HepG2 (cell line): ENCODE data around the gene RPLP2. TPM values are rescaled to one million over a fixed set of nuclear protein-coding genes. Genes with fewer than 3 reads are reported as not detected.

ENCODE experiments used
- ATAC-seq: fragments of 200-7000 bp; cut with Tn5 transposase; 3 replicates; pipeline ENCODE4 v1.9.1; 2020; ENCODE audit warnings: mild to moderate bottlenecking, moderate library complexity
- BruUV-seq: library from RNA; stranded (reverse); fragments of 400-500 nt; replicated peaks from 2 replicates; lab custom pipeline; 2021; lab: Mats Ljungman, UMichigan
- CTCF ChIA-PET: fragments of 300-600 bp; formaldehyde crosslinking; extraction: SDS; loops from one replicate; lab custom pipeline; 2021; ENCODE audit warnings: low total read pairs, inconsistent platforms, low intra/inter-chr PET ratio; lab: Yijun Ruan, JAX
- POLR2A ChIA-PET: fragments of 350-600 bp; sonication (Branson Sonifier 250); formaldehyde crosslinking; loops from one replicate; lab custom pipeline; 2020; ENCODE audit warnings: antibody characterized with exemption, inconsistent platforms; lab: Yijun Ruan, JAX
- DNase-seq: peaks from one replicate; pipeline ENCODE4 v3.0.0-alpha.2; 2015; ENCODE audit warnings: low spot score
- FAIRE-seq: peaks from 3 replicates; lab custom pipeline; 2011; peaks lifted over from hg19 to GRCh38; lab: Jason Lieb, UNC
- H2AFZ ChIP-seq: one replicate; pipeline ENCODE4 v1.6.1; 2011; ENCODE audit warnings: low read length, inconsistent platforms
- H3K27ac ChIP-seq: fragments of 300-600 bp; 3 replicates; pipeline ENCODE4 v1.8.0; 2011; ENCODE audit warnings: mixed run types, mild to moderate bottlenecking, mixed read lengths, low read length, inconsistent platforms; ENCODE audit not compliant: insufficient read depth; ENCODE audit errors: extremely low read length
- H3K27me3 ChIP-seq, 2 experiments: fragments of 200-600 bp in 1 of 2; 2 replicates in 1 of 2; 3 replicates in 1 of 2; pipeline versions ENCODE4 v1.6.0 to v1.8.0; 2011; ENCODE audit warnings: low read length in 2 of 2, mild to moderate bottlenecking in 2 of 2, moderate library complexity in 2 of 2, inconsistent platforms in 1 of 2; ENCODE audit not compliant: insufficient read depth in 2 of 2, control insufficient read depth in 1 of 2
- H3K36me3 ChIP-seq, 2 experiments: fragments of 200-600 bp in 1 of 2; replicated peaks in 1 of 2; 2 replicates in 1 of 2; 3 replicates in 1 of 2; pipeline versions ENCODE4 v1.5.1 to v1.8.0; 2011; ENCODE audit warnings: low read length in 2 of 2, inconsistent platforms in 1 of 2; ENCODE audit not compliant: insufficient read depth in 2 of 2, control insufficient read depth in 1 of 2
- H3K4me1 ChIP-seq: 2 replicates; pipeline ENCODE4 v1.5.1; 2012; ENCODE audit warnings: low read length, inconsistent platforms; ENCODE audit not compliant: insufficient read depth
- H3K4me2 ChIP-seq: 2 replicates; pipeline ENCODE4 v1.6.0; 2011; ENCODE audit warnings: low read depth, low read length, inconsistent platforms
- H3K4me3 ChIP-seq, 3 experiments: fragments of 200-600 bp in 1 of 3; sonication (generic), shearing (Covaris generic) in 1 of 3; replicated peaks in 1 of 3; 2 replicates each; pipeline ENCODE4 v1.5.1; 2011 to 2016; ENCODE audit warnings: low read length in 3 of 3, inconsistent platforms in 2 of 3, low read depth in 2 of 3, mild to moderate bottlenecking in 2 of 3, control low read depth in 1 of 3, mixed read lengths in 1 of 3; ENCODE audit not compliant: insufficient read depth in 1 of 3
- H3K79me2 ChIP-seq: one replicate; pipeline ENCODE4 v1.6.1; 2011; ENCODE audit warnings: low read length, inconsistent platforms; ENCODE audit not compliant: insufficient read depth
- H3K9ac ChIP-seq: 2 replicates; pipeline ENCODE4 v1.6.0; 2011; ENCODE audit warnings: mild to moderate bottlenecking, low read depth, low read length, inconsistent platforms; ENCODE audit not compliant: insufficient read depth
- H3K9me3 ChIP-seq: 2 replicates; pipeline ENCODE4 v1.5.1; 2012; ENCODE audit warnings: mild to moderate bottlenecking, low read length
- H4K20me1 ChIP-seq: 2 replicates; pipeline ENCODE4 v1.6.0; 2011; ENCODE audit warnings: inconsistent platforms, mild to moderate bottlenecking, low read length, moderate library complexity; ENCODE audit not compliant: insufficient read depth
- AGO2 ChIP-seq: fragments of 200-400 bp; formaldehyde crosslinking; optimal IDR thresholded peaks from 2 replicates; pipeline ENCODE3; 2017; ENCODE audit warnings: mild to moderate bottlenecking, low read depth, low read length, moderate library complexity
- AKAP8 ChIP-seq: sonication (generic); formaldehyde crosslinking; IDR thresholded peaks from 2 replicates; pipeline ENCODE4 v1.5.1; 2020; ENCODE audit warnings: mild to moderate bottlenecking, missing genetic modification reagents
- ATF7-NPFF ChIP-seq: sonication (generic); formaldehyde crosslinking; IDR thresholded peaks from 2 replicates; pipeline ENCODE4 v1.8.1; 2023; ENCODE audit warnings: mild to moderate bottlenecking, low read depth, missing genetic modification reagents, moderate library complexity
- DPF2 ChIP-seq: sonication (generic); formaldehyde crosslinking; IDR thresholded peaks from 2 replicates; pipeline ENCODE4 v1.4.0; 2020; ENCODE audit warnings: mild to moderate bottlenecking, low read depth, missing genetic modification reagents, borderline replicate concordance
- HNRNPL ChIP-seq: fragments of 200-400 bp; formaldehyde crosslinking; IDR thresholded peaks from 2 replicates; pipeline ENCODE4 v1.6.1; 2017; ENCODE audit warnings: mild to moderate bottlenecking, low read depth, low read length
- RAD51 ChIP-seq: fragments of 450-650 bp; IDR thresholded peaks from 2 replicates; pipeline ENCODE4 v1.6.1; 2016; ENCODE audit warnings: borderline replicate concordance
- RBFOX2 ChIP-seq: fragments of 200-400 bp; formaldehyde crosslinking; IDR thresholded peaks from 2 replicates; pipeline ENCODE4 v1.6.1; 2017; ENCODE audit warnings: low read depth, mild to moderate bottlenecking, low read length
- ZFY ChIP-seq: sonication (generic); formaldehyde crosslinking; IDR thresholded peaks from 2 replicates; pipeline ENCODE4 v1.4.0; 2020; ENCODE audit warnings: missing genetic modification reagents
- ZNF775 ChIP-seq: sonication (generic); formaldehyde crosslinking; IDR thresholded peaks from 2 replicates; pipeline ENCODE4 v1.4.0; 2020; ENCODE audit warnings: missing genetic modification reagents, mild to moderate bottlenecking, moderate library complexity, borderline replicate concordance
- ZNF879 ChIP-seq: sonication (generic); formaldehyde crosslinking; IDR thresholded peaks from 2 replicates; pipeline ENCODE4 v1.8.1; 2023; ENCODE audit warnings: missing genetic modification reagents
- WGBS: methylation state at CpG from one replicate; pipeline ENCODE4 v1.1.6; 2017; ENCODE audit warnings: low lambda C conversion rate; 5-methylcytosine and 5-hydroxymethylcytosine counted together
- in situ Hi-C: cut with HindIII; loops from 2 replicates; pipeline ENCODE4 v1.10.0; 2017; ENCODE audit warnings: low pct_unique_long_range_greater_than_20kb; ENCODE audit not compliant: extremely low pct_ligation_motif_present
- intact Hi-C: fragments of 100-400 bp; cut with micrococcal nuclease; formaldehyde crosslinking; loops from one replicate; pipeline ENCODE4 v1.10.0; 2022; ENCODE audit not compliant: unreplicated experiment
- polyA plus RNA-seq, 8 experiments: library from polyadenylated mRNA; depleted of rRNA in 3 of 8; stranded (reverse) in 7 of 8; unstranded in 1 of 8; fragments of >200 nt; fragmentation: Illumina TruSeq in 4 of 8; extraction: Trizol in 4 of 8; gene quantifications; 2 replicates each; pipeline versions ENCODE4 v1.2.1 to v1.2.3, GENCODE V29; 2011 to 2016; ENCODE audit warnings: low read depth in 4 of 8, missing spikeins in 1 of 8, mixed read lengths in 1 of 8; ENCODE audit not compliant: insufficient read depth in 1 of 8
- total RNA-seq, 5 experiments: library from RNA; depleted of rRNA; stranded (reverse); fragments of >200 nt; fragmentation: Illumina TruSeq; extraction: Trizol; gene quantifications; 2 replicates each; pipeline ENCODE4 v1.2.3, GENCODE V29; 2016; ENCODE audit warnings: low read depth in 1 of 5
- TF ChIP-seq, protein P1 (sequence below): sonication (generic); formaldehyde crosslinking; IDR thresholded peaks from 2 replicates; pipeline ENCODE4 v1.4.0; 2020; ENCODE audit warnings: missing genetic modification reagents, low read depth, mild to moderate bottlenecking, borderline replicate concordance

Gene RPLP2
- total and polyA plus RNA-seq, 2 of the 13 experiments (the other 11 are each of a cell fraction or from before 2014, with no cell fraction given) = 978 to 2,106 TPM

DNA sequence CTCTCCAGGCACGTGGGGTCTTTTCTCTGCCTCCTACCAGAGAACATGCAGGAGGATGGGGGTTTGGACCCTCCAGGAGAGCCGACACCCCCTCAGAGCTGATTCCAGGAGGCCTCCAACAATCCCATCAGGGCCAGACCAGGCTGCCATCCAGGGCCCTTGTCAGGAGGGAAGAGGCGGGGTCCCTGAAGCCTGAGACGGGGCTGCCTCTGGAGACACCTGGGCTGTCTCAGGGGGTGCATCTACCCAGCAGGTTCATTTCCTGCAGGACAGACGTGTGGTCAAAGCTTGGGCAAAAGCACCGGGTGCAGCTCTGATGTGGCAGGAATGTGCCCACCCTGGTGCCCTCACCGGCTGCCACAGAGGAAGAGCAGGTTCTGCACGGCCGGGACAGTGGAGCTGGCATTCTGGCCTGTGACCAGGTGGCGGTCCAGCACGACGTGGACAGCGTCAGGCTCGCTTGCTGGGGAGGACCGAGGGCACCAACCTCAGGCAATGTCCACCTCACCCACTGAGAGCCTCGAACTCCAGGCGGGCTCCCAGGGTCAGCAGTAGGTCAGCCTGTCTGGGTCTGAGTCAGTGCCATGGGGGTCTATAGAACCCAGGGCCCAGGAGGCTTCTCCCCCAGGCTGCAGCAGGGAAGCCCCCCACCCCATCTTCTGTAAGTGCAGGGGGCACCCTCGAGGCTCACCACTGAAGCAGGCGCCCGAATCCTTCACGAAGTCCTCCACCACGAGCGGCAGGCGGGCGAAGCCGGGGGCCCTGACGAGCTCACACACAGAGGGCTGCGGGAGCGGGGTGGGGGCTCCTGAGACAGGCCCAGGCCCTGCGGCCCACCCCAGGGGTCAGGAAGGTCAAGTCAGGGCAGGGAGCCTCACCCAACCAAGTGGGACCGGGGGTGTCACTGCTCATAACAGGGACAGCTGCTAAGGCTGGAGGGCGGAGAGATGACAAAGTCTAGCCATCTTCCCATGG lies 38.8 kb upstream of the RPLP2 start:
- Histone ChIP-seq H3K4me3 (no peak overlapping the region), H3K4me1 (peaks cover 34% of the 10 kb centered on the region), H3K36me3 (peaks cover 21 to 43% of the 10 kb centered on the region in 2 experiments; a peak in 4 of 5 replicates), H3K9me3 (no peaks in the 10 kb centered on the region), H3K4me2 (no peak overlapping the region), H3K27me3 (no peaks in the 10 kb centered on the region), H2AFZ (no peak overlapping the region), H4K20me1 (peaks cover 6% of the 10 kb centered on the region), H3K79me2 (peaks cover 22% of the 10 kb centered on the region), H3K27ac (peak overlapping the region; percentile 50), H3K9ac (no peak overlapping the region)
- ChIA-PET POLR2A (no interaction called here), CTCF (no interaction called here)
- ATAC-seq = peak; percentile 3; the same call in 2 of the 3 replicates
- intact Hi-C loops (no loop called here), in situ Hi-C loops (no loop called here)
- no peak for FAIRE-seq
- 98% methylated on average over 20 of the region's 32 CpGs for WGBS
- no TSS peak for BruUV-seq
- DNase-seq = no peak
- peak; percentile 81 for TF ChIP-seq AGO2
- TF ChIP-seq DPF2 = no peak
- TF ChIP-seq ATF7-NPFF (CRISPR knock-in tag) = no peak
- no peak for TF ChIP-seq ZFY (CRISPR knock-in tag)
- TF ChIP-seq AKAP8 (CRISPR knock-in tag) = 0 out of 2 replicates have a peak, but pooled peaks have one; percentile 4
- TF ChIP-seq, protein P1, sequence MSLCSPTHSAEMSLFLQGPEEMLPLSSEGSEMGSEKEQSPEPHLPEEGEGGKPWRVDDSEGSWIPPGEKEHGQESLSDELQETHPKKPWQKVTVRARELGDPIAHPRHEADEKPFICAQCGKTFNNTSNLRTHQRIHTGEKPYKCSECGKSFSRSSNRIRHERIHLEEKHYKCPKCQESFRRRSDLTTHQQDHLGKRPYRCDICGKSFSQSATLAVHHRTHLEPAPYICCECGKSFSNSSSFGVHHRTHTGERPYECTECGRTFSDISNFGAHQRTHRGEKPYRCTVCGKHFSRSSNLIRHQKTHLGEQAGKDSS (CRISPR knock-in tag) = no peak
- peak; percentile 56; the same call in 1 of the 2 replicates for TF ChIP-seq RBFOX2
- no peak for TF ChIP-seq RAD51
- TF ChIP-seq ZNF879 (CRISPR knock-in tag) = no peak
- peak; percentile 58; the same call in 1 of the 2 replicates for TF ChIP-seq HNRNPL
- no peak for TF ChIP-seq ZNF775 (CRISPR knock-in tag)
